ENCODE results near the gene TWIST1.
A peak's percentile ranks its signal among the peaks of the same experiment; 100 is the strongest.

Gene TWIST1

DNA sequence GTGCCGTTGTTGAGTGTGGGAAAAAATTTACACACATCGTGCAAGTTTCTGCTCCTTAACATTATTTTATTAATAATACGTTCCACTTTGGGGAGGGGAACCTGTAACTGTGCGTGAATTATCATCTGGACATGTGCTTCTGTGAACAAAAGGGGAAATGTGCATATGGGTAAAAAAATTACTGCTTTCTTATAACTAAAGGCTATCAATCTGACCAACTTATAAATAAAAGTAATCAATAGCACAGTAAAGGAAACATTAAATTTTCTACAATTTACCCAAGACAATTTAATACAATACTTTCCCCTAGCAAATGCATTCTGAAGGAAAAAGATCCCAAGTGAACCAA lies 4.5 kb downstream of the TWIST1 start:
- DNase-seq, result no peak

GRCh38 chr7:19112274-19113001 lies 5.0 kb downstream of the TWIST1 start:
- no peak for DNase-seq

DNA sequence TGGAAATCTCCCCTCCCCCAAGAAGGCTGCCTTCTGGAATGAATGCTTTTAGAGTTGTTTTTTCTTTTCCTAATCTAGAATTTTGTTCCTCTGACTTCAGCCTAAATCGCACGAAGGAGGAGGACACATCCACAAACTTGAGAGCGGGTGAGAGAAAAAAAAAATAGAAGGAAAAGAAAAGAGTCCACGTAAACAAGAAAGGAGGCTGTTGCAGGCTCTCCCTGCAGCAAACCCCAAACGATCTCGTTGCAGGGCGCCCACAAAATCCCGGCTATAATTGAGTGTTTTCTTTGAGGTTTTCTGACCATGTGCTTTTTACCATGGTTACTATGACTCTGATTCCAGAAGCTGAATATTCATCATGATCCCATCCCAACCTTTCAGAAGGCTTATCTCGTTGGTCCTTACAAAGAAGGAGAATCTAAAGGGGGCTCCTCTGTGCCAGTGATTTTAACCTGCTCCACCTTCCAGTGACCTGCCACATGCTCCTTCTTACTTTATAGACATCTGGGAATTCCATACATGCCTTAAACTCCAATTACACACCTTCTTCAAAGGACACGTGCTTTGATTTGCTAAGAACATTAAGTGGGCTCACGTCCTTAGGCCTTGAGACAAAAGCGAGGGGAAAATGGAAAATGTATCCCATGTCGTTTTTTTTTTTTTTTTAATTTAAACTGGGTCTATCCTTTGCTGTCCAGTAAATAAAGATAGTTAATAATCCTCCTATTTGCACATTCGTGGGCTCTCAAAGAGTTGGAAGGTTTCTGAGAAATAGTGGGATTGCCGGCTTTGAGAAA lies 5.8 kb downstream of the TWIST1 start:
- no peak for DNase-seq

DNA sequence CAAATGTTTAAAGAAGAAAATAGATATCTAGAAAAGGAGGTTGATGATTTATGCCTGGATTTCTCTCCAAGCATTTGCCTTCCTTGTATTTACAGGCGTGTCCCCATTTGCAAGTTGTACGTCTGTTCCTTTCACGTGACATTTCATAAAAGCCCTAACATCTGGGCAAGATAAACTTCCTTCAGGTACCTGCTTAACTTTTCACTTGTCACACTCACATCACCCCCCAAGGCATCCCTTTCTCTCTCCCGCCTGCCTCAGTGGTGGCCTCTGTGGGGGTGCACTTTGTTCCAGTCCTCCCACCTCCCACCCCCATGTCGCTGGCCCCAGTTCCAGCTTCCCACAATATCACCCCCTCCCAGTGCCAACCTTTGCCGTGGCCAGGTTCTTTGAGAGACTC lies 6.7 kb downstream of the TWIST1 start:
- no peak for DNase-seq

DNA sequence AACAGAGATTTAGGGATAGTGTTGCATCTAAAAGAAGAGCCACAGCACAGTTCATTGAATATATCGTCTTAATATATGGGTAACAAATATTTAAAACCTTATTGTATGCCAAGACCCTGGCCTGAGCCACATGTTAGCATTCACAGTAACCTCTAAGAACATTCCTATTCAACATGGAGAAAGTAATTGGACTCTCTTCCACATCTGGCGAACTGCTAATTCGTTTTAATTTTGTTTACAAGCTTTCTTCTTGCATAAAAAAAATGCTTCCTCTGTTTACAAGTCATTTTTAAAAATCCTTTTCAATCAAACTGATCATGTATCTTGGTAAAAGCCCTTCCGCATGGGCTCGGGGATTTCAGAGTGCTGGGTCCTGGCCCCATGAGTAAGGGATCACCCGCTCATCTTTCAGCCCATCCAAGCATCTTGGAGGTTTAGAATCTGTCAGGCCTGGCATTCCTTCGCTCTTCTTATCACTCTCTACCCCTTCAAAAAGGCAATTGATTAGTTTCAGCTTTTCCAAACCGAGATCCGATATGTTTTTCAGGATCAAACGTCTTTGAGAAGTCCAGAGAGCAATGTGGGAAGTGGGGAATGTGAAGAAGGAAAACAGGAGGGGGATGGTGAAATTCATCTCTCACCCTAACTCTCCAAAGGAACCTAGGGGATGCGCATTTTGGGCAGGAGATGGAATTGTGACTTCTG lies 7.3 kb downstream of the TWIST1 start:
- no peak for DNase-seq

DNA sequence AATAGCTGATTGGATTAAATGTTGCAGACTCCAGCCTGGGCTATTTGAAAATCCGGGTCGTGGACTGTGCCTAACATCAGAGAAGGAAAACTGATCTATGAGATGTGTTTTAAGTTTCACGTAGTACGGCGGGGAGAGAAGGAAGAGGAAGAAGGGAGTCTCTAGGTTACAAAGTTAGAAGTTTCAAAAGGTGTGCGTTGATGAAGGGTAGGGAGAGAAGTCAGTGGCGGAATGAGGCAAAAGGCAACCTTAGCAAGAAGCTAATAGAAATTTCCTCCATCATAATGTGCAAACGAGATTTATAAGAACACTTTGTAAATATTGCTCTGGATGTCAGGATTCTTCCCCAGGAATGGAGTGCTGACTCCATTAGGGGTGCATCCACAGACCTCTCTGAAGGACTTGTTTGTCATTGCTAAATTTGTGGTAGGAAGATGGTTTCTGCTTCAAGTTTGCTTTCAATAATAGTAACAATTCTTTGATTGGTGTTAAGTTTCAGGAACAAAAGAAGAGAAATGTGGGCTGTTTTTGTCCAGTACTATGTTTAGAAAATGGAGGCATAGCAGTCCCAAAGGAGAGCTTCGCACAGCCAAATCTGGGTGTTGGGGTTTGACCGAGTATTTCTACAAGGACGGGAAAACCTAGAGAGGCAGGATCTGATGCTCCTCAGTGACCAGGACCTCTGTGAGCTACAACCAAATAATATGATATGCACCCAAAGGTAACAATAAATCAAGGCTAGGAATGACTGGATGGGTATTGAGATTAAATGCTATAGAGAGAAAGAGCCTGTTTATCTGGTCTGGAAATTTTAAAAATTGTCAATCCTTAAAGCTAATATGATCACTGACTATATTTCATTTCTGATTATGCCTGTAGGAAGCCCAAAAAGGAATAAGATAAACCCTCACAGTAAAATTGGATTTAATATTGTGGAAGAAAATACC lies 8.2 kb downstream of the TWIST1 start:
- no peak for DNase-seq

DNA sequence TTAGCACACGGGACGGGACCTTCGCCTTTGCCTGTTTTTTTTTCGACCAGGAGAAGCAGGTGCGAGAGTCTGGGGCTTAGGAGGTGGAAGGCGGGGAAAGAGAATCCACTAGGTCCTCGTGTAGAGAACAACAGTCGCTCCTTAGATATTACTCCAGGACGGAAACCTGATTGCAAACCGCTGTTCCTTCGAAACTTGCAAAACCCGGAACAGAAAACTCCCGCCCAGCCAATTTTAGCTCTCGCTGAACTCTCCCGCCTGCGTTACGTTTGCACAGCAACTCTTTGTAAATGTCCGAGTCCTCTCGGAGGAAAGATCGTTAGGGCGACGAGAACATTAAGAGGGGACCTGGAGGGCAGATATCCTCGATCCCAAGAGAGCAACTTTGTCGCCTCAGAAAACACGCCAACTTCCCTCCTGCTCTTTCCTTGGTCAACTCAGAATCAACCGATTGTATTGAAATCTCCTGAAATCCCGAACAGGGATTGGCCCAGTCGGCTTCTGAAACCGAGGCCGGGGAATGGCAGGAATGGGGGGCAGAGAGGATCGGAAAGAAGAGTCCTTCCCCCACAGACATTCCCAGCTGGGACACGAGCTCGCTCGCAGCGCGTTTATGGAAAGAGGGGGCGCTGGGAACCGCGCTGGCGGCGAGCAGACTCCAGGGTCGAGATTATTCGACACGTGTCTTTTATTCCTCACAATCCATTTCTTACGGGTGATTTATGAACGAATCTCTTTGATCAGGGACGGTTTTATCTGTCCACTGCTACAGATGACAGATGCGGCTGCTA lies 9.9 kb downstream of the TWIST1 start:
- DNase-seq, result peak; percentile 76

GRCh38 chr7:19107081-19107355 lies 10.4 kb downstream of the TWIST1 start:
- DNase-seq, result no peak

GRCh38 chr7:19106241-19107080 lies 11.0 kb downstream of the TWIST1 start:
- peak; percentile 37 for DNase-seq

GRCh38 chr7:19105546-19105945 lies 11.9 kb downstream of the TWIST1 start:
- DNase-seq, result no peak

DNA sequence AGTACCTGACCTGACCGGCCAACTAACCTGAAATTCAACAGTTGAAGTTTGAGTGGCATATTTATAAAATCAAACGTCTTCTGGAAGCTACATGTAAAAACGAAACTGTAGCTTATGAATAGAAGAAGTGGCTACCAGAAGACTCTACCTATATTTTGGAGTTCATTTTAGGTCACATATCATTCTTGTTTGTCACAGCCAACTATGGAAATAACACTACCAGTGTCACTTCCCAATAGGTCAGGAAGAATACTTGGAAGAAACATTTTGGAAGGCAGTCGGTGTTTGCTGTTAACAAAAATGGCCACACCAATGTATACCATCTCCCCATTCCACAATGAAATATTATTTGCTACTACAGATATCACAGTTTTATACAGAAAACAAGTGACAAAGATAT lies 12.6 kb downstream of the TWIST1 start:
- no peak for DNase-seq

DNA sequence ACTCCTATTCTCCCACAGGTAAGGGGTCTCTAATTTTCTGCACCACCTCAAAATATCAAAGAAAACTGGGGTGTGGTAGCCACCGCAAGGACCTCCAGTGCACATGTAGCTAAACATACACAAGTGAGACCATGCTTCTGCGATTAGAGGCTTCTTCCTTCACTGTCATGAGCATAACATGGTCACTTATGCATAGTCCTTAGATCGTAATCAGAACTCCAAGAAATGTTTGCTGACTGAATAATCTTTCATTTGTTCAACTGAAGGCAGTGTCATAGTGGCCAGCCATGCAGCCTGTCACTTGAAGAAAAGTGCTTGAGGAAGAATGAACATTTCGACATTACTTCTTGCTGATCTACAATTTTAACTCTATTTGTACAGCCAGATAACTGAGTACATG lies 14.6 kb downstream of the TWIST1 start:
- DNase-seq, result no peak

GRCh38 chr7:19101909-19102308 lies 15.5 kb downstream of the TWIST1 start:
- no peak for DNase-seq

- DNase-seq, result no peak
These were observed 16.0 kb downstream of the TWIST1 start for GRCh38 chr7:19101472-19101871.

- DNase-seq, result no peak
These were observed 17.5 kb downstream of the TWIST1 start for GRCh38 chr7:19099924-19100323.

- DNase-seq, result no peak
These were observed 18.2 kb downstream of the TWIST1 start for GRCh38 chr7:19099194-19099593.

DNA sequence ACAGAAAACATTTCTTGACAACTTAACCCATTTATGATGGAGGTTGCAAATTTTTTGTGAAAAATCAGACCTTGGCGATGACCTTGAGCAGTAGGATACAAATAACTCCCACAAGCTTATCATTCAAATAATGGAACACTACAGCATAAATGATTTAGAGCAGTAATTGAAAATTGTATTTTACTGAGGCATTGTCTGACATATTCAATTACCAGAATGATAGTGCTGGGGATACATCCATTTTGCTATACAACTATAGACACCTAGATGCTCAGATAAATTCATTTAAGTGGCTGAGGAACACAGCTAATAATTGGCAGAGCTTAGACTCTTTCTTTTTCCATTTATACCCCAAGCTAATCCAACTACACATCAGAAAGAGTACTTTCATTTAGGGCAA lies 18.9 kb downstream of the TWIST1 start:
- no peak for DNase-seq

DNA sequence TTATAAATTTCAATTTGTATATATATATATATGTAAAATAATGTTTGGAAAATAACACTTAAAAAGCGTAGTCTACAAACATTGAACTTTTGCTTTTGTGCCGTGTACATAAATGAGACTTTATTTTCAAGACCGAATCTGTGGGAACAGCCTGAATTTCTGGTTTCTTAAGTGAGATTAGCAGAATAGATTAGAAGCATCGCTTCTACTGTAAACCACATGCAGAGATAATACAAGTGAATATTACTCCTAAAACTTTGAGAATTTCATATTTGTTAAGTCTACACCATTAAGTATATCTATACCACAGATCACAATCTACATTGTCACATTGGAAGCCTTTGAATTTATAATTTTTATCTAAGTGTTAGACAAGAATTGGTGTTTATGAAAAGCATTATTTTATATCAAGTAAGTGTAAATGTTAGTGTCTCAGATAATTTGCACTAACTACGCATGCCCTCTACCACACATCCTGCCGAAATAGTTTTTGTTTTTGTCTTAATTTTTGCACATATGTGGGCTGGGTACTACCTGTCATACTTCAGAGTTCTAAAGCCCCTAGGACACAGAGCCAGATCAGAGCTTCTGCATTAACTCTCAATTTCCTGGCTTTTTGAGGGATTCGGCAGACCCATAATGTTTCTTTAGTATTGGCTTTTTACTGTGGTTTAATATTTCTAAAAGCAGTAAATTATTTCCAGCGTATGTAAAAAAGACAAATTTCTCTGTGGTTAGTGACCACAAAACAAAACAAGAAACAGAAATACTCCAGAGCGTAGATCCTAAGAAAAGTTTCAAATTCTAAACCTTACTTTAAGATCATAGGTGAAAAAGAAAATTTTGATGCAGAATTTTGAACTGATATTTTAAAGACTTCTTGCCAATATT lies 20.0 kb downstream of the TWIST1 start:
- DNase-seq, result no peak

DNA sequence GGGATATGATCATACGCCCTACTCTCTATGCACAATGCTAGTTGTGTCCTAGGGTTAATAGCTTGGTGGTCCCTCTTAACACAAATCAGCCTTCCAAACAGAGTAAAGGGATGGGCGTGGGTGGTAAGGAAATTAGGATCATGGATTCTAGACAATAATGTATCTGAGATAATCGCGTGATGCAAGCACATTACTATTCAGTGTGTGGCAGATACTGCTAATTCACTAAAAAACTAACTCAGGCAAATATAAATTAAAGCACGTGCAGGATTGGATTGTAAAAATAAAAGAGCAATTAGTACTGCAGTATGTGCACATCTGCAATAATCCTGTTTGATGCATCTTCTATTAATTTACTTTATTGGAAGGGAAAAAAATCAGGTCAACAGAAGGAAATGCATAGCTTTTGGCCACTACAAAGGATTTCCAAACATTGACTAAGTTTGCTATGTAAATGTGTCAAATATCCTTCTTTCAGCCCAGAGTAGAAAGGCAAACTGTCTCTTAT lies 22.0 kb downstream of the TWIST1 start:
- no peak for DNase-seq

Data from HCEC 1CT (cell line).